HepG2 (cell line): ENCODE results near the gene CCNL1.
"Not testable (repeated sequence)": the region's sequence is repeated elsewhere in the genome, so short reads cannot be mapped to it uniquely, and the experiment has no call there.

Experiments used
- CTCF ChIP-seq: sonication (generic); formaldehyde crosslinking; IDR thresholded peaks from 2 replicates; pipeline ENCODE4 v1.5.0; 2020; ENCODE audit warnings: mild to moderate bottlenecking, missing genetic modification reagents, moderate library complexity
- HINFP ChIP-seq: sonication (generic); formaldehyde crosslinking; IDR thresholded peaks from 2 replicates; pipeline ENCODE4 v1.4.0; 2020; ENCODE audit warnings: low read depth, mild to moderate bottlenecking, missing genetic modification reagents
- NFE2 ChIP-seq: sonication (generic); formaldehyde crosslinking; IDR thresholded peaks from 2 replicates; pipeline ENCODE4 v1.4.0; 2020; ENCODE audit warnings: missing genetic modification reagents
- PHF8 ChIP-seq: sonication (generic); formaldehyde crosslinking; IDR thresholded peaks from 2 replicates; pipeline ENCODE4 v1.5.0; 2020; ENCODE audit warnings: missing genetic modification reagents
- POLR2A ChIP-seq, 2 experiments: IDR thresholded peaks; 2 replicates each; pipeline ENCODE4 v1.6.1; 2011; ENCODE audit warnings: low read depth in 2 of 2, low read length in 2 of 2, mild to moderate bottlenecking in 1 of 2, moderate library complexity in 1 of 2; ENCODE audit not compliant: insufficient read depth in 1 of 2
- REPIN1 ChIP-seq: sonication (generic); formaldehyde crosslinking; IDR thresholded peaks from 2 replicates; pipeline ENCODE4 v1.8.0; 2022; ENCODE audit warnings: missing genetic modification reagents, low read depth, mild to moderate bottlenecking, borderline replicate concordance
- RXRA ChIP-seq: sonication (generic); formaldehyde crosslinking; IDR thresholded peaks from 2 replicates; pipeline ENCODE4 v1.5.1; 2020; ENCODE audit warnings: missing genetic modification reagents
- ZC3H4 ChIP-seq: sonication (generic); formaldehyde crosslinking; IDR thresholded peaks from 2 replicates; pipeline ENCODE4 v1.4.0; 2020; ENCODE audit warnings: missing genetic modification reagents, borderline replicate concordance
- ZNF335 ChIP-seq: sonication (generic); formaldehyde crosslinking; IDR thresholded peaks from 2 replicates; pipeline ENCODE4 v1.4.0; 2020; ENCODE audit warnings: missing genetic modification reagents
- ZNF33B ChIP-seq: sonication (generic); formaldehyde crosslinking; IDR thresholded peaks from 2 replicates; pipeline ENCODE4 v1.5.1; 2020; ENCODE audit warnings: mild to moderate bottlenecking, missing genetic modification reagents
- ZNF367 ChIP-seq: sonication (generic); formaldehyde crosslinking; IDR thresholded peaks from 2 replicates; pipeline ENCODE4 v1.4.0; 2020; ENCODE audit warnings: missing genetic modification reagents, borderline replicate concordance
- ZNF501 ChIP-seq: sonication (generic); formaldehyde crosslinking; IDR thresholded peaks from 2 replicates; pipeline ENCODE4 v1.5.1; 2020; ENCODE audit warnings: mild to moderate bottlenecking, moderate library complexity, missing genetic modification reagents
- ZNF670 ChIP-seq: sonication (generic); formaldehyde crosslinking; IDR thresholded peaks from 2 replicates; pipeline ENCODE4 v1.8.0; 2022; ENCODE audit warnings: mild to moderate bottlenecking, missing genetic modification reagents, borderline replicate concordance
- ZNF784 ChIP-seq: sonication (generic); formaldehyde crosslinking; IDR thresholded peaks from 2 replicates; pipeline ENCODE4 v1.5.1; 2020; ENCODE audit warnings: missing genetic modification reagents, mild to moderate bottlenecking, borderline replicate concordance

GRCh38 chr3:157178503-157179364 lies 18.8 kb upstream of the CCNL1 start:
- TF ChIP-seq ZNF33B (CRISPR knock-in tag); REPIN1 (CRISPR knock-in tag); RXRA (CRISPR knock-in tag); CTCF (CRISPR knock-in tag); ZNF784 (CRISPR knock-in tag); ZNF501 (CRISPR knock-in tag); ZNF367 (CRISPR knock-in tag); ZNF335 (CRISPR knock-in tag); HINFP (CRISPR knock-in tag); NFE2; POLR2A (IDR thresholded peaks at IDR 0.05; ENCODE audit: insufficient read depth in 1 of 2, low read depth in 2 of 2, low read length in 2 of 2); ZNF670; PHF8 (CRISPR knock-in tag); ZC3H4: not testable (repeated sequence)
